Testis (tissue), 2 donors: ENCODE data around the gene GUCY1A1.
"Not testable (repeated sequence)": the region's sequence is repeated elsewhere in the genome, so short reads cannot be mapped to it uniquely, and the experiment has no call there.

Experiments
- POLR2A ChIP-seq: fragments of 450-650 bp; IDR thresholded peaks from one replicate; pipeline ENCODE4 v1.6.1; 2017; ENCODE audit warnings: antibody characterized with exemption, mild to moderate bottlenecking, moderate library complexity
- TF ChIP-seq, protein P1 (sequence below), 3 experiments: fragments of 450-650 bp in 2 of 3; fragments of 200-600 bp in 1 of 3; sonication (generic) in 1 of 3; IDR thresholded peaks; one replicate each; pipeline ENCODE4 v1.5.1; 2016 to 2019; ENCODE audit warnings: antibody characterized with exemption in 3 of 3, mild to moderate bottlenecking in 2 of 3, moderate library complexity in 1 of 3

DNA sequence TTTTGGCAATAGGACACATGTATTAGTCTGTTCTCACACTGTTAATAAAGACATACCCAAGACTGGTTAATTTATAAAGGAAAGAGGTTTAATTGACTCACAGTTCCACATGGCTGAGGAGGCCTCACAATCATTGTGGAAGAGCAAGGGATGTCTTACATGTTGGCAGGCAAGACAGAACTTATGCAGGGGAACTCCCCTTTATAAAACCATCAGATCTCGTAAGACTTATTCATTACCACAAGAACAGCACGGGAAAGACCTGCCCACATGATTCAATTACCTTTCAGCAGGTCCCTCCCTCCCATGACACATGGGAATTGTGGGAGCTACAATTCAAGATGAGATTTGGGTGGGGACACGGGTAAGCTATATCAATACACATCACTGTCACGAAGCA is 15.9 kb upstream of the GUCY1A1 start:
- TF ChIP-seq, protein P1, sequence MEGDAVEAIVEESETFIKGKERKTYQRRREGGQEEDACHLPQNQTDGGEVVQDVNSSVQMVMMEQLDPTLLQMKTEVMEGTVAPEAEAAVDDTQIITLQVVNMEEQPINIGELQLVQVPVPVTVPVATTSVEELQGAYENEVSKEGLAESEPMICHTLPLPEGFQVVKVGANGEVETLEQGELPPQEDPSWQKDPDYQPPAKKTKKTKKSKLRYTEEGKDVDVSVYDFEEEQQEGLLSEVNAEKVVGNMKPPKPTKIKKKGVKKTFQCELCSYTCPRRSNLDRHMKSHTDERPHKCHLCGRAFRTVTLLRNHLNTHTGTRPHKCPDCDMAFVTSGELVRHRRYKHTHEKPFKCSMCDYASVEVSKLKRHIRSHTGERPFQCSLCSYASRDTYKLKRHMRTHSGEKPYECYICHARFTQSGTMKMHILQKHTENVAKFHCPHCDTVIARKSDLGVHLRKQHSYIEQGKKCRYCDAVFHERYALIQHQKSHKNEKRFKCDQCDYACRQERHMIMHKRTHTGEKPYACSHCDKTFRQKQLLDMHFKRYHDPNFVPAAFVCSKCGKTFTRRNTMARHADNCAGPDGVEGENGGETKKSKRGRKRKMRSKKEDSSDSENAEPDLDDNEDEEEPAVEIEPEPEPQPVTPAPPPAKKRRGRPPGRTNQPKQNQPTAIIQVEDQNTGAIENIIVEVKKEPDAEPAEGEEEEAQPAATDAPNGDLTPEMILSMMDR (IDR thresholded peaks at IDR 0.05), result not testable (repeated sequence)
- TF ChIP-seq POLR2A, result not testable (repeated sequence)
